Stomach smooth muscle (tissue), 2 donors: ENCODE data around the gene DLG2.

ENCODE experiments used
- H3K27ac ChIP-seq: one replicate; pipeline ENCODE4 v1.7.0; 2013; ENCODE audit warnings: mild to moderate bottlenecking, low read length, inconsistent platforms
- H3K27me3 ChIP-seq, 2 donors: one replicate each; pipeline ENCODE4 v1.7.0; 2013; ENCODE audit warnings: low read length in 2 of 2; ENCODE audit not compliant: insufficient read depth in 2 of 2, control insufficient read depth in 1 of 2
- H3K36me3 ChIP-seq, 2 donors: one replicate each; pipeline ENCODE4 v1.7.0; 2013; ENCODE audit warnings: low read length in 2 of 2; ENCODE audit not compliant: control insufficient read depth in 2 of 2, insufficient read depth in 2 of 2
- H3K4me1 ChIP-seq: one replicate; pipeline ENCODE4 v1.7.0; 2013; ENCODE audit warnings: low read length; ENCODE audit not compliant: control insufficient read depth, insufficient read depth
- H3K4me3 ChIP-seq, 2 donors: one replicate each; pipeline ENCODE4 v1.7.0; 2013; ENCODE audit warnings: low read length in 2 of 2
- H3K9ac ChIP-seq, 2 donors: one replicate each; pipeline ENCODE4 v1.7.0; 2013; ENCODE audit warnings: low read length in 2 of 2, mild to moderate bottlenecking in 1 of 2
- H3K9me3 ChIP-seq, 2 donors: one replicate each; pipeline ENCODE4 v1.7.0; 2013; ENCODE audit warnings: low read length in 2 of 2; ENCODE audit not compliant: control insufficient read depth in 2 of 2
- donor health status: healthy.
- donor health status: Pancreatic carcinoma.

Gene DLG2

GRCh38 chr11:84675396-84676025 is 951.6 kb downstream of the DLG2 start:
- no peak overlapping the region for H3K4me3 ChIP-seq

GRCh38 chr11:84673753-84674152 is 953.4 kb downstream of the DLG2 start:
- Histone ChIP-seq H3K4me3 (no peak overlapping the region), H3K27ac (no peak overlapping the region), H3K9ac (no peak overlapping the region), H3K27me3 (no peaks in the 10 kb centered on the region), H3K36me3 (no peaks in the 10 kb centered on the region), H3K4me1 (no peaks in the 10 kb centered on the region), H3K9me3 (no peaks in the 10 kb centered on the region)

More at GRCh38 chr11:84675396-84676025, 951.6 kb downstream of the DLG2 start:
- Histone ChIP-seq H3K9me3 (no peaks in the 10 kb centered on the region), H3K27ac (no peak overlapping the region), H3K36me3 (no peaks in the 10 kb centered on the region), H3K4me1 (no peaks in the 10 kb centered on the region), H3K9ac (no peak overlapping the region), H3K27me3 (no peaks in the 10 kb centered on the region)

DNA sequence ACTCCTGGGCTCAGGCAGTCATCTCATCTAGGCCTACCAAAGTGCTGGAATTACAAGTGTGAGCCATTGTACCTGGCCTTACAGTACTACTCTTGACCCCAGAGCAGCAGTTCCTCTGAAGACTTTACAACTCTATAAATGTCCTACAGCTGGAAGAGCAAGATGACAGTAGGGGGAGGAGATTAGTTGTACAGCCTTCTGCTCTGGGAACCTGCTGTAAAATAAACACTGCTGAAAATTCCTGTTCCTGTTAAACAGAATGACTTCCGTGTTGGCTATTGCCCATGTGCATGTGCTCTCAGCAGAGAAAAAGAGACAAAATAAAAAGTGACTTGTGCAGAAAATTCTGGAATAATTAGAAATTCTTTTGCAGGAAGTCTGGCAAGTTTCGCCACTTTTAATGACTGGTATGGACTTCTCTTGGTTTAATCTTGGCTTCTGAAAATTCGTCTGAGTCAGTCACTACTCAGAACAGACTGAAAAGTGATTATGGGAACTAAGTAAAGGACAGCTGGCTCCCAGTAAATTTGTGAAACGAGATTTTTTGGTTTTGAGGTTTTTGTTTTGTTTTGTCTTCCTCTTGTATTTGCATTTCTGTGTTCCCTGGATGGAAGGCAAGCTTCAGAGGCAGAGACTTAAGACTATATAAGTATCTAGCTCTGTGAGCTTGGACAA is 955.7 kb downstream of the DLG2 start:
- Histone ChIP-seq H3K4me1 (no peaks in the 10 kb centered on the region), H3K27me3 (no peaks in the 10 kb centered on the region), H3K9me3 (no peaks in the 10 kb centered on the region), H3K4me3 (no peak overlapping the region), H3K9ac (no peak overlapping the region), H3K27ac (no peak overlapping the region), H3K36me3 (no peaks in the 10 kb centered on the region)

DNA sequence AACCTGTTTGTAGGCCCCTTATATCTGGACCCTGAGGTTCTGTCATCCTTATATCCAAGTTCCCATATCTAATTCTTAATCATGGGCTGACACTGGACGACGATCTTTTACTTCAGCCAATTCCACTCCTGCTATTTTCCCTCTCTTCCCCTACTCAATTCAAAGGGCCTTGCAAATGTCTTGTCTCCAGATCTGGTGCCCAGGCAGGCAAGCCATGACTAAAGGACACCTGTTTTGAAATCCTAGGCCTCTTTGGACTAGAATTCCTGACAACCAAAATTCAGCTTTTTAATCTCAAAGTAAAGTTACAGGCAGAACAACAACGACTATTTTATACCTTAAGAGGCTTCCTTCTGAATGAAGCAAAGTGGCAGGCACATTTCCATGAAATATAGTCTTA is 963.4 kb downstream of the DLG2 start:
- Histone ChIP-seq H3K27me3 (no peaks in the 10 kb centered on the region), H3K36me3 (no peaks in the 10 kb centered on the region), H3K4me1 (no peaks in the 10 kb centered on the region), H3K27ac (no peak overlapping the region), H3K9ac (no peak overlapping the region), H3K4me3 (no peak overlapping the region), H3K9me3 (no peaks in the 10 kb centered on the region)

- no peak overlapping the region for H3K27ac ChIP-seq
- H3K36me3 ChIP-seq = no peaks in the 10 kb centered on the region
- no peak overlapping the region for H3K9ac ChIP-seq
- no peaks in the 10 kb centered on the region for H3K4me1 ChIP-seq
- no peaks in the 10 kb centered on the region for H3K27me3 ChIP-seq
- no peaks in the 10 kb centered on the region for H3K9me3 ChIP-seq
- H3K4me3 ChIP-seq = no peak overlapping the region
Measured at GRCh38 chr11:84660257-84660977, 966.7 kb downstream of the DLG2 start.

DNA sequence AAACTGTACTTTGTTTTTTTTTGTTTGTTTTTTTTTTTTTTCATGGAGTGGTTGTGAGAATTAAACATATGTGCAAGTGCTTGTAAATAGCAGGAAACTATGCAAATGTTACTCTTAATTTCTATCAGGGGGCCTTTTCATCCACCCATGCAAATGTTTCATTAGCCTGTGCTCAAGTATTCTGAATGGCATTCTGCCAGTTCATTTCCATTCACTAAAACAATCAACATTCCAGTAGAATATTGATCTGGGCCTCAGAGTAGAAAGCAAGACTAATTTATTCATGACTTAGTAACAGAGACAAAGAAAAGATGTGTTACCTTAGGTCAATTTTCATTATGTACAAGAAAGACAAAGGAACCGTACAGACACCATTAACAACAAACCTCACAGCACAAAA is 971.4 kb downstream of the DLG2 start:
- H3K27ac ChIP-seq = no peak overlapping the region

DNA sequence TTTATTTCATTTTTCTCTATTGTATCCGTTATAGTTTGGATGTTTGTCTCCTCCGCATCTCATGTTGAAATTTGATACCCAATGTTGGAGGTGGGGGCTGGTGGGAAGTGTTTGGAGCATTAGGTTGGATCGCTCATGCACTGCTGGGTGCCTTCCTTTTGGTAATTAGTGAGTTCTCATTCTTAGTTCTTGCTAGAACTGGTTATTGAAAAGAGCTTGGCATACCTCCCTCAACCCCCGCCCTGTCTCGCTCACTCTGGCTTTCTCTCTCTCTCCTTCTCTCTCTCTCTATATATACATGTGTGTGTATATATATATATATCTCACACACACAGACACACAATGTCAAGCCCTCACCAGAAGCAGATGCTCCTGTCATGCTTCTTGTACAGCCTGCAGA is 978.7 kb downstream of the DLG2 start:
- no peaks in the 10 kb centered on the region for H3K4me1 ChIP-seq
- H3K4me3 ChIP-seq = no peak overlapping the region
- no peaks in the 10 kb centered on the region for H3K36me3 ChIP-seq
- no peaks in the 10 kb centered on the region for H3K27me3 ChIP-seq
- no peak overlapping the region for H3K9ac ChIP-seq
- no peaks in the 10 kb centered on the region for H3K9me3 ChIP-seq
- no peak overlapping the region for H3K27ac ChIP-seq

More for the DNA sequence above, 971.4 kb downstream of the DLG2 start:
- H3K9ac ChIP-seq = no peak overlapping the region
- H3K4me3 ChIP-seq = no peak overlapping the region
- H3K9me3 ChIP-seq = no peaks in the 10 kb centered on the region
- H3K4me1 ChIP-seq = no peaks in the 10 kb centered on the region
- no peaks in the 10 kb centered on the region for H3K27me3 ChIP-seq
- H3K36me3 ChIP-seq = no peaks in the 10 kb centered on the region

DNA sequence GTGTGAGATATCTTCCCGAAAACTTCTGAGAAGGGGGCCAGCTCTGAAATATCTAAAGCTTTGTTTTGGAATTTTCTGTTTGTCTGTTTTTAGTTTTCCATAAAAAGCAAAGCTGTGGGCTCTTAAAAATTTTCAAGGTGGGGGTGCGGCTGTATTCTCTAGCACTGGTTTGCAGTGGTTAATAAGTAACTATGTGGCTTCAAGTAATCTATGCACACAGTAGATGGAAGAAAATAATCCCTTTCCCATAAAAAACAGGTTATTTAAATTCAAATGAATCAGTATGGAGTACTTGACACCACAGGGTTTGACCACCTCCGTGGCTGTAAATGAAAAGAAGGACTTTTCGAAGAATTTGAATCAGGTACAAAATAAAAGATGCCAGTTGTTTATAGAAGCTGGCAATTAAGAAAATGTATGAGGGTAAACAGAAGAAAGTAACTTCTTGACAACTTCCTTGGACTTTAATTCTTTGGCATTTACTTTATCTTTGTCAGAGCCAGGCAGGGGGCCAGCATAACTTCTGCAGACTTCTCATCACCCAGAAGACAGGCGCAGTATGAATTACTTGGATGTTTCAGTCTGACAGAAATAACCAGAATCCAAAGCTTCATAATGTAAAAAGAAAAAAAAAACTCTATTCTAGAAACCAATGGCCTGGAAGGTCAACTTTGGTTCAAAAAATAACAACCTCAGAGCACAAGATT is 981.0 kb downstream of the DLG2 start:
- Histone ChIP-seq H3K4me3 (no peak overlapping the region), H3K9me3 (no peaks in the 10 kb centered on the region), H3K36me3 (no peaks in the 10 kb centered on the region), H3K27me3 (no peaks in the 10 kb centered on the region), H3K27ac (no peak overlapping the region), H3K4me1 (no peaks in the 10 kb centered on the region), H3K9ac (no peak overlapping the region)

DNA sequence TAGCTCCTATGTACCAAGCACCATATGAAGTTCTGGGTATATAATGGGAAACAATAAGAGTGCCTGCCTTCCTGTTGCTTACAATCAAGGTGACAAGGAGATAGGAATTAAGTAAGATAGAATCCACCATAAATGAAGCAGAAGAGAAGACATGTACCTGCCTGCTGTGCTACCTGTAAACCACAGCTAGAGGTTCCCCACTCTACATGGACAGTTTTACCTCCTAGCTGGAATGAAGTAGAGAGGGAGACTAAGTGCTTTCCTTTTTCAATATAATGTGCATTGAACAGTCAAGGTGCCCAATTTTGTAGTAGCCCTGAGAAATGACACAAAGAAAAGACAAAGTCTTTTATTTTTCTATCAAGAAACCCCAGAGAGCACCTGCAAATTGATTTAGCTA is 984.6 kb downstream of the DLG2 start:
- H3K36me3 ChIP-seq = no peaks in the 10 kb centered on the region
- H3K27me3 ChIP-seq = no peaks in the 10 kb centered on the region
- H3K27ac ChIP-seq = no peak overlapping the region
- H3K9me3 ChIP-seq = no peaks in the 10 kb centered on the region
- H3K9ac ChIP-seq = no peak overlapping the region
- H3K4me1 ChIP-seq = no peaks in the 10 kb centered on the region
- no peak overlapping the region for H3K4me3 ChIP-seq

- no peak overlapping the region for H3K4me3 ChIP-seq
Measured at GRCh38 chr11:84634309-84634708, 992.8 kb downstream of the DLG2 start.

More at GRCh38 chr11:84634309-84634708, 992.8 kb downstream of the DLG2 start:
- no peaks in the 10 kb centered on the region for H3K36me3 ChIP-seq
- H3K27ac ChIP-seq = no peak overlapping the region
- H3K27me3 ChIP-seq = no peaks in the 10 kb centered on the region
- H3K9me3 ChIP-seq = no peaks in the 10 kb centered on the region
- H3K4me1 ChIP-seq = no peaks in the 10 kb centered on the region
- H3K9ac ChIP-seq = no peak overlapping the region
